Skeletal muscle satellite cell (primary cell): ENCODE measurements around the gene ORMDL3.
"Not testable (repeated sequence)": the region's sequence is repeated elsewhere in the genome, so short reads cannot be mapped to it uniquely, and the experiment has no call there.

Source experiments
- H3K27me3 ChIP-seq: 2 replicates; pipeline ENCODE4 v1.7.0; 2013; ENCODE audit warnings: low read length; ENCODE audit not compliant: control insufficient read depth, insufficient read depth
- H3K36me3 ChIP-seq: 2 replicates; pipeline ENCODE4 v1.7.0; 2013; ENCODE audit warnings: mild to moderate bottlenecking, control low read depth, low read length; ENCODE audit not compliant: insufficient read depth
- H3K4me1 ChIP-seq: 2 replicates; pipeline ENCODE4 v1.7.0; 2013; ENCODE audit warnings: low read length; ENCODE audit not compliant: control insufficient read depth, insufficient read depth
- H3K4me2 ChIP-seq: 2 replicates; pipeline ENCODE4 v1.7.0; 2013; ENCODE audit warnings: mild to moderate bottlenecking, low read length
- H3K4me3 ChIP-seq: 2 replicates; pipeline ENCODE4 v1.7.0; 2013; ENCODE audit warnings: low read length
- H3K9ac ChIP-seq: 2 replicates; pipeline ENCODE4 v1.7.0; 2013; ENCODE audit warnings: mild to moderate bottlenecking, low read depth, low read length, moderate library complexity
- H3K9me3 ChIP-seq: replicated peaks from 2 replicates; pipeline ENCODE4 v1.7.0; 2013; ENCODE audit warnings: mild to moderate bottlenecking, control low read depth, low read length

The ORMDL3 gene

DNA sequence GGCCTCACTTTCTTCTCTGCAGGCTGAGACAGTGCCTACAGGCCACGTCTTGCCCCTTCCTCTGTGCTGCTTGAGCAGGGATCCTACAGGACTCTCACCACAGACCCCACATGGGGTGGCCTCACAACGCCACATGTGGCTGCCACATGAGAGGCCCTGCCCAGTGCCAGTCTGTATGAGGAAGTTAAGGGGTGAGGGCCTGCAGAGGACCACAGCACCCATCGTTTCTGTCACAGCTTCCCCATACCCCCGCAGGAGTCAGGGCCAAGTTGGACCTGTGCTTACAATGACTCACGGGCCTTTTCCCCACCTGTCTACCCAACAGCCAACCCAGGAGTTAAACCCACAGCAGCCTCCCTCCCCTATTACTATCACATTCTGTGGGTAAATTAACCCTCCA is 6.1 kb downstream of the ORMDL3 start:
- no peak overlapping the region for H3K4me2 ChIP-seq
- H3K4me1 ChIP-seq = peaks cover 15% of the 10 kb centered on the region
- no peak overlapping the region for H3K9ac ChIP-seq
- no peak overlapping the region for H3K4me3 ChIP-seq
- H3K36me3 ChIP-seq = peaks cover 47% of the 10 kb centered on the region
- no peaks in the 10 kb centered on the region for H3K27me3 ChIP-seq
- H3K9me3 ChIP-seq = no peaks in the 10 kb centered on the region

DNA sequence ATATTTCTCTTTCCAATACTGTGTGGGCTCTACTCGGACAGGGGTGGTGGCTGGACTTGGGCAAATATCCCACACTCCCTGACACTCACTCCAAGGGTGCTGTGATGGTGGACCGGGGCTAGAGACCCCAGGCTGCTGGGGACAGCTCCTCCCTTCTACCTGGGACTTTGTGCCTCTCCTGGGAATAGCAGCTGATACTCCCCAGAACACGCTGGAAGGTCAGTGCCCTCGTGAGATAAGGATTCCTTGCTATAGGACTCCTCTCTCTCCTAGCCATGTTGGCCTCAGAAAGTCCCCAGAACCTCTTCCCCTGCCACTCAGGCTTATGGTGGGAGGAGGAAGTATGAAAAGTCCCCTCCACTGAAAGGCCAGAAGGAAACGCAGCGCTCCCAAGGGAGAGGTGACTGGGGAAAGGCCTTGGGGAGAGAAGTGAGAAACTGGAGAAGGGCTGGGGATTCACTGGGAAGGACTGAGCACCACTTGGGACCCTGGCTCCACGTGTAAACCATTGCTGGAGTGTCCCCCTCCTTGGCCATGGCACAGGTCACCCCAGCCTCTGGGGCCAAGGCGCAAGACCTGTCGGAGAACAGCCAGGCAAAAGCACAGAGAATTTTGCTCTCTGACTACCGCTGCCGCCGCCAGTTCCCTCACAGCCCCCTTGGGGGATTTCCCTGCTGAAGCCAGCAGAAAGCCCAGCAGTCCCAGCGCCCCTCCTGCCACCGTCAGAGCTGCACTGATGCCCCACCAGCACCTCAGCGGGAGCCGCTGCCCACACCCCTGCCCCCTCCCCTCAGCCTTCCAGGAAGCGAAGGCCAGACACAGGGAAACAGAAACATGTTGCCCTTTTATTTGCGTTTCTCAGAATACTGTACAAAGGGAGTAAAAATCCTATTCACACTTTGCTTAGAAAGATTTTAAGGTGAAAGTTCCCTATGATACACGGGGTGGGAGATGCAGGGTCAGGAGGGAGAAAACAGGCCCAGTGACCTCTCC is 6.9 kb downstream of the ORMDL3 start:
- H3K4me3 ChIP-seq = no peak overlapping the region
- no peak overlapping the region for H3K4me2 ChIP-seq
- no peaks in the 10 kb centered on the region for H3K27me3 ChIP-seq
- no peak overlapping the region for H3K9ac ChIP-seq
- H3K36me3 ChIP-seq = peaks cover 47% of the 10 kb centered on the region
- no peaks in the 10 kb centered on the region for H3K9me3 ChIP-seq
- H3K4me1 ChIP-seq = peaks cover 12% of the 10 kb centered on the region

DNA sequence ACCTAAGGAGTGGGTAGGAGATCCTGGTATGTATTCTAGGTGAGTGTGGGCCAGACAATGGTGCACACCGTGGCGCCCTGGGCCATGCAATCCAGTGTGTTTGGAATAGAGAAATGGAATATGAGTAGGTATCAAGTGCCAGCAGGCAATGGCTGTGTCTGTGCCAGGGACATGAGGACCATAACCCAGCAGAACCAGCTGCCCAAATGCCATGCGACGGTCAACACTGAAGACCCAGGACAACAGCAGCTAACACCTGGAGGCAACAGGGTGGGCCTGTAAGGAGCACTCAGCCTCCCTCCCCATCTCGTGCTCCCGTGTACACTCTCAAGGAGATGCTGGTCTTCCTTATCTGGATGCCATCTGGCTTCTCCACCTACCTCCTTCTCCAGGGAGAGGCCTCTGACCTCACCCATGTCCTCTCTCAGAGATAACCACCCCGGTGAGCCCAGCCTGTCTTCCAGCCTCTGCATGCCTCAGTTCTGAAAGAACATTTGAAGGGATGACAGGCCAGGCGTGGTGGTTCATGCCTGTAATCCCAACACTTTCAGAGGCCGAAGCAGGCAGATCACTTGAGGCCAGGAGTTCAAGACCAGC is 8.2 kb downstream of the ORMDL3 start:
- Histone ChIP-seq H3K9me3 (no peaks in the 10 kb centered on the region), H3K9ac (no peak overlapping the region), H3K36me3 (peaks cover 47% of the 10 kb centered on the region), H3K4me2 (no peak overlapping the region), H3K27me3 (no peaks in the 10 kb centered on the region), H3K4me1 (peaks cover 6% of the 10 kb centered on the region), H3K4me3 (no peak overlapping the region)

DNA sequence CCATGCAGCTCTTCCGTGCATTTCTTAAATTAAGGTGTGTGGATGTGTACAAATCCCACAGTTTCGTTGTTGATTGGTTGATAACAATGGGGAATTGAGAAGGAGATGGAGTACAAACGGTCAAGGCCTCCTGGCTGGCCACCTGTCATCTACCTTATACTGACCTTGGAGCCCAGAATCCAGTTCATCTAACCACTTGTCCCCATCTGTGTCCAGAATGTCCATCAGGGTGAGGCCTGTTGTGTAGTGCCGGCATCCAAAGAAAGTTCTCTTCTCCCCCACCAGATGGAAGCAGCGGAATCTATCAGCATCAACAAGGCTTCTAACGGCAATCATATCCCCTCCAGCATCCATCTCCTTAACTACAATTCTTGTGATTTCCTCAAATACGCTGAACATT is 10.5 kb downstream of the ORMDL3 start:
- H3K9ac ChIP-seq = no peak overlapping the region
- no peaks in the 10 kb centered on the region for H3K4me1 ChIP-seq
- no peak overlapping the region for H3K4me2 ChIP-seq
- no peak overlapping the region for H3K4me3 ChIP-seq
- no peaks in the 10 kb centered on the region for H3K27me3 ChIP-seq
- H3K9me3 ChIP-seq = no peaks in the 10 kb centered on the region
- H3K36me3 ChIP-seq = peaks cover 27% of the 10 kb centered on the region

DNA sequence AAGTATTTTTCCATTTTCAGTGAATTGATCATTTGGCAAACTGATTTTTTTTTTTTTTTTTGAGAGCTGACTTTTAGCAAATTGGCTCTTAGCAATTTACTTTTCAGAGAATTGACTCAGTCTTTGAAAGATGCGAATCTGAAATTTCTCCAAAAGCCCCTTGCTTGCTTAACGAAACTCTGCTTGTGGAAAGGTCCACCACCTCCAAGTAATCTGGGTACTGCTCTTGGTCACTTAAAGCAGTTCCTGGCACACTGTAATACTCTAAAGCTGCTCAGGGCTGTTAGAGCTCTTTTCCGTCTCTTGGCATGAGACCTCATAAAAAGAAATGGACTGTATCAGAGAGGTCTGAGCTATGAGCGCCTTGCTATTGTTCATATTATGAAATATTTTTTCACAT is 11.8 kb downstream of the ORMDL3 start:
- Histone ChIP-seq H3K36me3 (peaks cover 15% of the 10 kb centered on the region), H3K9me3 (no peaks in the 10 kb centered on the region), H3K4me1 (no peaks in the 10 kb centered on the region), H3K4me3 (no peak overlapping the region), H3K27me3 (no peaks in the 10 kb centered on the region), H3K9ac (no peak overlapping the region), H3K4me2 (no peak overlapping the region)

DNA sequence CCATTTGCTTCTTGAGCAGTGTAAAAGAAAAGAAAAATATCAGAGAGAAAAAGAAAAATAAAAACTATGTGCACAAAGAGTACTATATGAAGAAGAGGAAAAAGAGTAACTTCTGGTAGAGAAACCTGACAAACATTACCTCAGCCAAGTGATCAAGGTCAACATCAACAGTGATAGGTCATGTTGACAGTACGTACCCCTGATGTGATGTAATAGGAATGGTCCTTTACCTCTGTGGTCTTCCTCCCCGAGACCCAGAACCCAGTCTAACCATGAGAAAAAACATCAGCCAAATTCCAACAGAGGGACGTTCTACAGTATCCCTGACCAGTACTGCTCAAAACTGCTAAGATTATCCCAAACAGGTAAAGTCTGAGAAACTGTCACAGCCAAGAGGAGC is 13.4 kb downstream of the ORMDL3 start:
- H3K27me3 ChIP-seq = no peaks in the 10 kb centered on the region
- no peak overlapping the region for H3K4me3 ChIP-seq
- H3K4me1 ChIP-seq = no peaks in the 10 kb centered on the region
- H3K4me2 ChIP-seq = no peak overlapping the region
- no peak overlapping the region for H3K9ac ChIP-seq
- H3K36me3 ChIP-seq = peaks cover 3% of the 10 kb centered on the region
- H3K9me3 ChIP-seq = no peaks in the 10 kb centered on the region

DNA sequence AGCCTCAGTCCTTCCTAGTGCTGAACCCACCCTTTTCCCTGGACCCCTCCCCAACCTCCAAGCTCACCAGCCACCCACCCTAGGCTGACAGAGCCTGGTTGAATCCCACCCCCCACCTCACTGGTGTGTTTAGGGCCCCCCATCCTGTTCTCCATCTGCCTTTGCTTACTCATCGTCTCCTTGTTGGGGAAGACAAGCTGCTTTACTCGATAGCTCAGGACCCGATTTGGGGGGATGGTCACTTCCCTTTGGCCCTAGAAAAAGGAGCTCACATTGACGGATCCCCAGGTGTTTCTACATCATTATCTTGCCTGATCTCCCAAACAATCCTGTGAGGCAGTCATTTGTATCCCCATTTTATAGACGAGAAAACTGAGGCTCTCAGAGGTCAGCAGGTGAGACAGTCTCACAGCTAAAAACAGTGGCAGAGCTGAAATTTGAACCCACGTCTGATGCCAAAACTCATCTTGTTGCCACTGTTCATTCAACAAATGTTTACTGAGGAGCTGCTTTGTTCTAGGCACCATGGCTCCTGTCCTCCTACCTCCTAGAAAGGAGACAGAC is 18.5 kb downstream of the ORMDL3 start:
- peaks cover 3% of the 10 kb centered on the region for H3K36me3 ChIP-seq
- H3K9me3 ChIP-seq = no peaks in the 10 kb centered on the region
- no peak overlapping the region for H3K9ac ChIP-seq
- no peaks in the 10 kb centered on the region for H3K27me3 ChIP-seq
- H3K4me1 ChIP-seq = no peaks in the 10 kb centered on the region
- no peak overlapping the region for H3K4me2 ChIP-seq
- H3K4me3 ChIP-seq = no peak overlapping the region

DNA sequence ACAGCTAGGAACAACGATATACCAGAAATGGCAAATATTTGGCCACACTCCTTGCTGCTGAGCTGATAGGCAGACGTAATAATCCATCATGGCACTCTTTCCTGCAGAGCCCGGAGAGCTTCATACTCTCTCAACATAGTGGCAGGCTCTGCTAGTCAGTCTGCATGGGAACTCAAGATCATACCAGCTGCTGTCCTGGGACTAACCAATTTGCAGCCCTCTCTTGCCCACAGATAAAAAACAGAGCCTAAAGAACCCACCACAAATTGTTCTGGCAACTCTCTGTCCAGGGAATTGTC is 22.5 kb downstream of the ORMDL3 start:
- Histone ChIP-seq H3K9ac (no peak overlapping the region), H3K27me3 (no peaks in the 10 kb centered on the region), H3K4me2 (no peak overlapping the region), H3K4me1 (no peaks in the 10 kb centered on the region), H3K9me3 (no peaks in the 10 kb centered on the region), H3K36me3 (no peaks in the 10 kb centered on the region), H3K4me3 (no peak overlapping the region)

DNA sequence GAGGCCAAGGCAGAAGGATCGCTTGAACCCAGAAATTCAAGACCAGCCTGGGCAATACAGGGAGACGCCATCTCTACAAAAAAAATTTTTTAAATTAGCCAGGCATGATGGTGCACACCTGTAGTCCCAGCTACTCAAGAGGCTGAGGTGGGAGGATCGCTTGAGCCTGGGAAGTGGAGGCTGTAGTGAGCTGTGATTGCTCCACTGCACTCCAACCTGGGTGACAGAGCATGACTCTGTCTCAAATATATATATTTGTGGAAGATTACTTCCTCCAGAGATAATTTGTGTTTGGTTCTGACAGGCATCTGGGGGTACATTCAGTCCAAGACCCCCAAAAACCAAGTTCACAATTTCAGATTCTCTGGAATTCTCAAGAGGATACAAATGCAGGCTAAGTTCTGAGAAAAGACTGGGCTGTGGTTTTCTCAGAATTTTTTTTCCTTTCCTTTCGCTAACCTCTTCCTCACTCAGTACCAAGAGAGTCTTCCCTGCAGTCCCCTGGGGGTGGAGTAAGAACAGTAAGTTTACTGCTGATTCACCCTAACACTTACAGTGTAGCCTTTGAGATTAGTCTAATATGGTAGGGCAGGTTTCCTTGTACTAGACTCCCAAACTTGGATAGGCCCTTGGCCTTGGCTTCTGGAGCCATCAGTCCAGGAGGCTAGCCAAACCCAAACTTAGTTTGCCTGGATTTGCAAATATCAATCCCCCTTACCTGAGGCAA is 24.1 kb downstream of the ORMDL3 start:
- Histone ChIP-seq H3K9ac (no peak overlapping the region), H3K4me3 (no peak overlapping the region), H3K36me3 (no peaks in the 10 kb centered on the region), H3K4me1 (no peaks in the 10 kb centered on the region), H3K27me3 (no peaks in the 10 kb centered on the region), H3K9me3 (no peaks in the 10 kb centered on the region), H3K4me2 (no peak overlapping the region)

DNA sequence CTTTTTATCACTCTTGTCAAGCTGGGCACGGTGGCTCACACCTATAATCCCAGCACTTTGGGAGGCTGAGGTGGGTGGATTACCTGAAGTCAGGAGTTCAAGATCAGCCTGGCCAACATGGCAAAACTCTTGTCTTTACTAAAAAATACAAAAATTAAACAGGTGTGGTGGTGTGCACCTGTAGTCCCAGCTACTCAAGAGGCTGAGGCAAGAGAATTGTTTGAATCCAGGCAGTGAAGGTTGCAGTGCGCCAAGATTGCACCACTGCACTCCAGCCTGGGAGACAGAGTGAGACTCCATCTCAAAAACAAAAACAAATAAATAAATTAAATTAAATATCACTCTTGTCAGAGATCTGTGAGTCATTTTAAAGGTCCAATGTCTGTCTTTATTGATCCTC is 25.4 kb downstream of the ORMDL3 start:
- H3K4me3 ChIP-seq, H3K4me2 ChIP-seq, H3K4me1 ChIP-seq, H3K36me3 ChIP-seq, H3K9ac ChIP-seq, H3K9me3 ChIP-seq, H3K27me3 ChIP-seq: not testable (repeated sequence)

DNA sequence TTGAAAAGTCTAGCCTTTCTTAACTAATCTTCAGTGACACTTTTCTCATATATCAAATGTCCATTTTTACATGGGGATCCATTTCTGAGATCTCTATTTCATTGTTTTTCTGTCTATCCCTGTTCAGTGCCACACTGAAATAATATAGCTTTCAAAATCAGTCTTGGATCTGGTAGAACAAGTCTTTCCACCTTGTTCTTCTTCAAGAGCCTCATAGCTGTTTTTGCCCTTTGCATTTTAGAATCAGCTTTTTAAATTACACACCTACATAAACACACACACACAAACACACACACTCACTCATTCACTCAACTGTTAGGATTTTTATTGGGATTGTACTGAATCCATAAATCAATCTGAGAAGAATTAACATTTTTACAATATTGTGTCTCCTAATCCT is 28.2 kb downstream of the ORMDL3 start:
- no peak overlapping the region for H3K4me2 ChIP-seq
- H3K27me3 ChIP-seq = peaks cover 11% of the 10 kb centered on the region
- no peaks in the 10 kb centered on the region for H3K36me3 ChIP-seq
- H3K4me3 ChIP-seq = no peak overlapping the region
- H3K4me1 ChIP-seq = no peaks in the 10 kb centered on the region
- no peak overlapping the region for H3K9ac ChIP-seq
- no peaks in the 10 kb centered on the region for H3K9me3 ChIP-seq
